Hippocampal formation (tissue), 2 donors: ENCODE data around the gene SLC25A44.
A peak's percentile ranks its signal among the peaks of the same experiment; 100 is the strongest.

Source experiments
- DNase-seq, 2 donors: peaks; one replicate each; lab custom pipeline; 2025; lab: John Stamatoyannopoulos, UW

Gene SLC25A44

GRCh38 chr1:156193488-156194299, at the start of gene SLC25A44:
TSS of gene SLC25A44 (plus strand) at chr1:156194104. CDS start at chr1:156199848, 5,744 bp downstream.
- peak; percentile 97 to 99 for DNase-seq

GRCh38 chr1:156144742-156145141, 49.2 kb upstream of the SLC25A44 start:
- no peak for DNase-seq

- DNase-seq = no peak
These were observed 48.3 kb upstream of the SLC25A44 start for GRCh38 chr1:156145650-156146019.

GRCh38 chr1:156146020-156146768, 47.7 kb upstream of the SLC25A44 start:
- DNase-seq = peak in 1 of 2 donors; percentile 85

- DNase-seq = peak in 1 of 2 donors; percentile 45
These were observed 47.0 kb upstream of the SLC25A44 start for GRCh38 chr1:156146769-156147405.

- no peak for DNase-seq
These were observed 45.7 kb upstream of the SLC25A44 start for GRCh38 chr1:156148216-156148615.

- no peak for DNase-seq
These were observed 44.3 kb upstream of the SLC25A44 start for GRCh38 chr1:156149374-156150332.

GRCh38 chr1:156150333-156151011, 43.4 kb upstream of the SLC25A44 start:
- DNase-seq = no peak

- no peak for DNase-seq
These were observed 42.7 kb upstream of the SLC25A44 start for GRCh38 chr1:156151093-156151688.

- DNase-seq = no peak
These were observed 41.3 kb upstream of the SLC25A44 start for GRCh38 chr1:156152628-156153027.

GRCh38 chr1:156153362-156153761, 40.5 kb upstream of the SLC25A44 start, which contains the start of gene SEMA4A:
TSS of gene SEMA4A (plus strand) at chr1:156153585. CDS start at chr1:156154579, 994 bp downstream.
- DNase-seq = no peak

GRCh38 chr1:156154317-156154749, 39.6 kb upstream of the SLC25A44 start:
- no peak for DNase-seq

GRCh38 chr1:156155756-156156510, 38.0 kb upstream of the SLC25A44 start:
- DNase-seq = no peak

GRCh38 chr1:156157506-156157905, 36.4 kb upstream of the SLC25A44 start:
- DNase-seq = no peak

- DNase-seq = no peak
These were observed 35.9 kb upstream of the SLC25A44 start for GRCh38 chr1:156157966-156158365.

- DNase-seq = no peak
These were observed 33.7 kb upstream of the SLC25A44 start for GRCh38 chr1:156160000-156160742.

GRCh38 chr1:156160743-156161171, 33.1 kb upstream of the SLC25A44 start:
- peak; percentile 48 to 75 for DNase-seq

GRCh38 chr1:156162430-156163037, 31.4 kb upstream of the SLC25A44 start:
- DNase-seq = no peak
